NB4 (cell line): ENCODE results near the gene LRRC72.
"Not testable (repeated sequence)": the region's sequence is repeated elsewhere in the genome, so short reads cannot be mapped to it uniquely, and the experiment has no call there.

Experiments used
- DNase-seq: peaks from one replicate; pipeline ENCODE4 v3.0.0; 2010; ENCODE audit warnings: low read depth
- H3K4me3 ChIP-seq: one replicate; pipeline ENCODE4 v1.5.1; 2011; ENCODE audit warnings: mild to moderate bottlenecking, low read depth, low read length, moderate library complexity
- MAX ChIP-seq: IDR thresholded peaks from 2 replicates; pipeline ENCODE4 v1.6.1; 2011; ENCODE audit warnings: low read depth, low read length
- MYC ChIP-seq: IDR thresholded peaks from 2 replicates; pipeline ENCODE4 v1.6.1; 2011; ENCODE audit warnings: low read depth, low read length
- POLR2A ChIP-seq: IDR thresholded peaks from 2 replicates; pipeline ENCODE4 v1.6.1; 2011; ENCODE audit warnings: mild to moderate bottlenecking; ENCODE audit not compliant: insufficient read length; ENCODE audit errors: extremely low read depth
- TF ChIP-seq, protein P1 (sequence below): IDR thresholded peaks from one replicate; pipeline ENCODE4 v1.5.1; 2012; ENCODE audit warnings: low read depth, low read length

LRRC72 gene

GRCh38 chr7:16590424-16590823 lies 63.8 kb downstream of the LRRC72 start:
- no peak overlapping the region for H3K4me3 ChIP-seq
- TF ChIP-seq POLR2A (no peak), MAX (no peak), MYC (no peak)
- TF ChIP-seq, protein P1, sequence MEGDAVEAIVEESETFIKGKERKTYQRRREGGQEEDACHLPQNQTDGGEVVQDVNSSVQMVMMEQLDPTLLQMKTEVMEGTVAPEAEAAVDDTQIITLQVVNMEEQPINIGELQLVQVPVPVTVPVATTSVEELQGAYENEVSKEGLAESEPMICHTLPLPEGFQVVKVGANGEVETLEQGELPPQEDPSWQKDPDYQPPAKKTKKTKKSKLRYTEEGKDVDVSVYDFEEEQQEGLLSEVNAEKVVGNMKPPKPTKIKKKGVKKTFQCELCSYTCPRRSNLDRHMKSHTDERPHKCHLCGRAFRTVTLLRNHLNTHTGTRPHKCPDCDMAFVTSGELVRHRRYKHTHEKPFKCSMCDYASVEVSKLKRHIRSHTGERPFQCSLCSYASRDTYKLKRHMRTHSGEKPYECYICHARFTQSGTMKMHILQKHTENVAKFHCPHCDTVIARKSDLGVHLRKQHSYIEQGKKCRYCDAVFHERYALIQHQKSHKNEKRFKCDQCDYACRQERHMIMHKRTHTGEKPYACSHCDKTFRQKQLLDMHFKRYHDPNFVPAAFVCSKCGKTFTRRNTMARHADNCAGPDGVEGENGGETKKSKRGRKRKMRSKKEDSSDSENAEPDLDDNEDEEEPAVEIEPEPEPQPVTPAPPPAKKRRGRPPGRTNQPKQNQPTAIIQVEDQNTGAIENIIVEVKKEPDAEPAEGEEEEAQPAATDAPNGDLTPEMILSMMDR: no peak
- no peak for DNase-seq

- H3K4me3 ChIP-seq: no peak overlapping the region
- TF ChIP-seq, protein P1: no peak
- TF ChIP-seq MAX (no peak), POLR2A (no peak), MYC (no peak)
These were observed 65.8 kb downstream of the LRRC72 start for GRCh38 chr7:16592395-16592794.

GRCh38 chr7:16594061-16594460 lies 67.4 kb downstream of the LRRC72 start:
- H3K4me3 ChIP-seq: no peak overlapping the region
- TF ChIP-seq, protein P1: no peak
- TF ChIP-seq MYC (no peak), MAX (no peak), POLR2A (no peak)

More at GRCh38 chr7:16592395-16592794, 65.8 kb downstream of the LRRC72 start:
- no peak for DNase-seq

DNA sequence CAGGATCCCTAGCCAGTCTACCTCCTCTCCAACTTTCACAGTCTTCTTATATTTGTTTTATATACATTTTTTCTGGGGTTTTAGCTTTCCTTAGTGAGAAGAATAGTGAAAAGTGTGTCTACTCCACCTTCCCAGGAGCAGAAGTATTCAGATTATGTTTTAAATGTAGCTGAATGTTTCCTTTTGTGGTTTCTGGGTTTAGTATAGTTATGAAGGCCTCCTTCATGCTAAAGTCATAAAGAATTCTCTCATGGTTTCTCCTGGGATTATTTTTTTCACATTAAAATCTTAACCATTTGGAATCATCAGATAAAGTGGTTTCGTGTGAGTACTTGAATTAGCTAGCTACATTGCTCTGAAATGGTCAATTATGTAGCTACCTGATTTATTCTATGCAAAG lies 68.1 kb downstream of the LRRC72 start:
- TF ChIP-seq, protein P1: no peak
- no peak for TF ChIP-seq POLR2A
- no peak for TF ChIP-seq MAX
- TF ChIP-seq MYC: no peak
- no peak for DNase-seq
- H3K4me3 ChIP-seq: no peak overlapping the region

More at GRCh38 chr7:16594061-16594460, 67.4 kb downstream of the LRRC72 start:
- DNase-seq: no peak

- not testable (repeated sequence) for DNase-seq, H3K4me3 ChIP-seq
These were observed 69.0 kb downstream of the LRRC72 start for GRCh38 chr7:16595596-16595995.

GRCh38 chr7:16598015-16598414 lies 71.4 kb downstream of the LRRC72 start:
- H3K4me3 ChIP-seq: no peak overlapping the region
- DNase-seq: no peak
- TF ChIP-seq MAX: no peak
- TF ChIP-seq, protein P1: no peak
- TF ChIP-seq POLR2A: no peak
- TF ChIP-seq MYC: no peak
